Measurements from ENCODE around the gene CLBA1. TPM values are rescaled to one million over a fixed set of nuclear protein-coding genes. Genes with fewer than 3 reads are reported as not detected.

The CLBA1 gene
- total and polyA plus RNA-seq, 2 experiments from 2014 or later, result 7.7 to 10.4 TPM

- Histone ChIP-seq H3K27ac (no peak overlapping the region), H3K27me3 (replicated peaks; ENCODE audit: insufficient read depth) (no peaks in the 10 kb centered on the region), H3F3A (ENCODE audit: insufficient read depth) (no peaks in the 10 kb centered on the region), H3K9ac (no peak overlapping the region), H3K4me3 (no peak overlapping the region), H4K20me1 (ENCODE audit: insufficient read depth) (no peaks in the 10 kb centered on the region), H3K4me2 (ENCODE audit: unreplicated experiment) (no peak overlapping the region), H3K9me2 (ENCODE audit: insufficient read depth) (no peaks in the 10 kb centered on the region), H3K9me3 (ENCODE audit: low read depth) (no peaks in the 10 kb centered on the region), H3K79me2 (ENCODE audit: insufficient read depth) (no peaks in the 10 kb centered on the region), H3K4me1 (ENCODE audit: insufficient read depth) (peaks cover 3% of the 10 kb centered on the region; the same call in 1 of the 2 replicates), H3K36me3 (ENCODE audit: low read depth) (no peaks in the 10 kb centered on the region), H2AFZ (no peak overlapping the region)
- TF ChIP-seq EZH2 (IDR thresholded peaks at IDR 0.05; ENCODE audit: insufficient read depth, poor library complexity, severe bottlenecking), result no peak
- TF ChIP-seq EZH2phosphoT487 (IDR thresholded peaks at IDR 0.05; ENCODE audit: insufficient read depth, low read depth), result no peak
- in situ Hi-C loops (cut with MboI), result no loop called here
- WGBS, 2 experiments (ENCODE audit: low coverage in 1 of 2, low lambda C conversion rate in 2 of 2, missing lambda C conversion rate in 2 of 2), result 86 to 88% methylated on average over 17 to 18 of the region's 22 CpGs
- DNase-seq, result no peak
Measured at GRCh38 chr14:104980611-104981531, 4.7 kb upstream of the CLBA1 start.

- TF ChIP-seq EZH2 (IDR thresholded peaks at IDR 0.05; ENCODE audit: insufficient read depth, poor library complexity, severe bottlenecking), result no peak
- no peak for TF ChIP-seq EZH2phosphoT487 (IDR thresholded peaks at IDR 0.05; ENCODE audit: insufficient read depth, low read depth)
- in situ Hi-C loops (cut with MboI), result no loop called here
- no peaks in the 10 kb centered on the region for H3K9me3 ChIP-seq (ENCODE audit: low read depth)
- peaks cover 9% of the 10 kb centered on the region for H3K4me1 ChIP-seq (ENCODE audit: insufficient read depth)
- H3K36me3 ChIP-seq (ENCODE audit: low read depth), result no peaks in the 10 kb centered on the region
- H3K4me3 ChIP-seq, result no peak overlapping the region
- no peaks in the 10 kb centered on the region for H3K27me3 ChIP-seq (replicated peaks; ENCODE audit: insufficient read depth)
- H3K27ac ChIP-seq, result no peak overlapping the region
- 87 to 91% methylated on average over 17 of the region's 17 CpGs for WGBS, 2 experiments (ENCODE audit: low coverage in 1 of 2, low lambda C conversion rate in 2 of 2, missing lambda C conversion rate in 2 of 2)
- no peak overlapping the region for H3K9ac ChIP-seq
- no peak for DNase-seq
- no peaks in the 10 kb centered on the region for H3K9me2 ChIP-seq (ENCODE audit: insufficient read depth)
- H4K20me1 ChIP-seq (ENCODE audit: insufficient read depth), result no peaks in the 10 kb centered on the region
- H3K4me2 ChIP-seq (ENCODE audit: unreplicated experiment), result no peak overlapping the region
- no peaks in the 10 kb centered on the region for H3F3A ChIP-seq (ENCODE audit: insufficient read depth)
- H3K79me2 ChIP-seq (ENCODE audit: insufficient read depth), result no peaks in the 10 kb centered on the region
- H2AFZ ChIP-seq, result no peak overlapping the region
Measured at GRCh38 chr14:104981699-104982541, 3.7 kb upstream of the CLBA1 start.

- H3K36me3 ChIP-seq (ENCODE audit: low read depth), result no peaks in the 10 kb centered on the region
- TF ChIP-seq EZH2 (IDR thresholded peaks at IDR 0.05; ENCODE audit: insufficient read depth, poor library complexity, severe bottlenecking), result no peak
- in situ Hi-C loops (cut with MboI), result no loop called here
- H3K79me2 ChIP-seq (ENCODE audit: insufficient read depth), result no peaks in the 10 kb centered on the region
- H4K20me1 ChIP-seq (ENCODE audit: insufficient read depth), result no peaks in the 10 kb centered on the region
- H3F3A ChIP-seq (ENCODE audit: insufficient read depth), result no peaks in the 10 kb centered on the region
- H3K4me1 ChIP-seq (ENCODE audit: insufficient read depth), result peaks cover 7% of the 10 kb centered on the region
- no peaks in the 10 kb centered on the region for H3K27me3 ChIP-seq (replicated peaks; ENCODE audit: insufficient read depth)
- H3K9ac ChIP-seq, result no peak overlapping the region
- whole genome bisulfite sequencing, 2 experiments (ENCODE audit: low coverage in 1 of 2, low lambda C conversion rate in 2 of 2, missing lambda C conversion rate in 2 of 2), result 57 to 60% methylated on average over 9 to 10 of the region's 10 CpGs
- no peak for DNase-seq
- no peak overlapping the region for H3K27ac ChIP-seq
- no peaks in the 10 kb centered on the region for H3K9me2 ChIP-seq (ENCODE audit: insufficient read depth)
- no peak overlapping the region for H3K4me3 ChIP-seq
- no peak overlapping the region for H2AFZ ChIP-seq
- H3K9me3 ChIP-seq (ENCODE audit: low read depth), result no peaks in the 10 kb centered on the region
- H3K4me2 ChIP-seq (ENCODE audit: unreplicated experiment), result no peak overlapping the region
Measured at GRCh38 chr14:104982548-104983230, 2.9 kb upstream of the CLBA1 start.

GRCh38 chr14:104983231-104983721 lies 2.3 kb upstream of the CLBA1 start:
- Histone ChIP-seq H3K9me2 (ENCODE audit: insufficient read depth) (no peaks in the 10 kb centered on the region), H3K27ac (no peak overlapping the region), H3K4me2 (ENCODE audit: unreplicated experiment) (no peak overlapping the region), H2AFZ (no peak overlapping the region), H3K4me3 (no peak overlapping the region), H3K4me1 (ENCODE audit: insufficient read depth) (peaks cover 5% of the 10 kb centered on the region), H3F3A (ENCODE audit: insufficient read depth) (no peaks in the 10 kb centered on the region), H3K9me3 (ENCODE audit: low read depth) (no peaks in the 10 kb centered on the region), H3K27me3 (replicated peaks; ENCODE audit: insufficient read depth) (no peaks in the 10 kb centered on the region), H3K79me2 (ENCODE audit: insufficient read depth) (no peaks in the 10 kb centered on the region), H4K20me1 (ENCODE audit: insufficient read depth) (no peaks in the 10 kb centered on the region), H3K36me3 (ENCODE audit: low read depth) (no peaks in the 10 kb centered on the region), H3K9ac (no peak overlapping the region)
- WGBS, 2 experiments (ENCODE audit: low coverage in 1 of 2, low lambda C conversion rate in 2 of 2, missing lambda C conversion rate in 2 of 2), result 65 to 79% methylated on average over 11 to 12 of the region's 12 CpGs
- no peak for TF ChIP-seq EZH2 (IDR thresholded peaks at IDR 0.05; ENCODE audit: insufficient read depth, poor library complexity, severe bottlenecking)
- no peak for TF ChIP-seq EZH2phosphoT487 (IDR thresholded peaks at IDR 0.05; ENCODE audit: insufficient read depth, low read depth)
- no peak for DNase-seq
- in situ Hi-C loops (cut with MboI), result no loop called here

Measured in GM23248 (cell line).